ENCODE measurements around the gene TMEM255B. TPM values are rescaled to one million over a fixed set of nuclear protein-coding genes. Genes with fewer than 3 reads are reported as not detected.

The TMEM255B gene
- polyA plus RNA-seq, 1 donor (not counting 4 experiments of a cell fraction or from before 2014, with no cell fraction given): 7.6 TPM

- H3K9me3 ChIP-seq (ENCODE audit: control insufficient read depth, low read depth, low read length): peaks cover 3% of the 10 kb centered on the region
- FAIRE-seq (no peak), DNase-seq (ENCODE audit: low read depth, low spot score) (no peak)
- no peak overlapping the region for H2AFZ ChIP-seq (ENCODE audit: control insufficient read depth, low read length)
- no peaks in the 10 kb centered on the region for H3K27me3 ChIP-seq (ENCODE audit: control insufficient read depth, extremely low read depth, insufficient read depth, low read length)
- no peak overlapping the region for H3K27ac ChIP-seq (ENCODE audit: control insufficient read depth, insufficient read depth, low read length)
- TF ChIP-seq CTCF (optimal IDR thresholded peaks at IDR 0.05 in 1 of 3, IDR thresholded peaks at IDR 0.05 in 1 of 3, conservative IDR thresholded peaks at IDR 0.05 in 1 of 3; ENCODE audit: extremely low read depth in 1 of 3, insufficient read depth in 2 of 3, low read length in 3 of 3) (no peak), EZH2 (IDR thresholded peaks at IDR 0.05; ENCODE audit: low read length) (no peak)
- dilution Hi-C loops (cut with MboI; ENCODE audit: extremely low pct_ligation_motif_present, low sequenced_read_pairs): no loop called here
- no peak overlapping the region for H3K9ac ChIP-seq (ENCODE audit: control insufficient read depth, extremely low read depth, insufficient read depth, low read length)
- no peak overlapping the region for H3K4me3 ChIP-seq (ENCODE audit: control insufficient read depth in 2 of 3, extremely low read depth in 1 of 3, insufficient read depth in 2 of 3, low read depth in 1 of 3, low read length in 3 of 3)
- no peaks in the 10 kb centered on the region for H3K36me3 ChIP-seq (ENCODE audit: control insufficient read depth in 2 of 2, extremely low read depth in 1 of 2, insufficient read depth in 2 of 2, low read length in 2 of 2)
- no peaks in the 10 kb centered on the region for H3K79me2 ChIP-seq (ENCODE audit: control insufficient read depth, insufficient read depth, low read length)
- peaks cover 5% of the 10 kb centered on the region for H3K4me1 ChIP-seq (ENCODE audit: control insufficient read depth, extremely low read depth, insufficient read depth, low read length)
- H4K20me1 ChIP-seq (ENCODE audit: control insufficient read depth, extremely low read depth, insufficient read depth, low read length): no peaks in the 10 kb centered on the region
- no peak overlapping the region for H3K4me2 ChIP-seq (ENCODE audit: control insufficient read depth, extremely low read depth, insufficient read depth, low read depth, low read length)
- H3K9me1 ChIP-seq (ENCODE audit: control insufficient read depth, extremely low read depth, insufficient read depth, low read length): no peaks in the 10 kb centered on the region
These were observed 45.1 kb downstream of the TMEM255B start for GRCh38 chr13:113804017-113804702.

GRCh38 chr13:113804703-113805430, 45.8 kb downstream of the TMEM255B start:
- Histone ChIP-seq H3K9me3 (ENCODE audit: control insufficient read depth, low read depth, low read length) (peaks cover 3% of the 10 kb centered on the region), H3K4me2 (ENCODE audit: control insufficient read depth, extremely low read depth, insufficient read depth, low read depth, low read length) (no peak overlapping the region), H3K9ac (ENCODE audit: control insufficient read depth, extremely low read depth, insufficient read depth, low read length) (no peak overlapping the region), H3K27me3 (ENCODE audit: control insufficient read depth, extremely low read depth, insufficient read depth, low read length) (no peaks in the 10 kb centered on the region), H3K27ac (ENCODE audit: control insufficient read depth, insufficient read depth, low read length) (no peak overlapping the region), H3K36me3 (ENCODE audit: control insufficient read depth in 2 of 2, extremely low read depth in 1 of 2, insufficient read depth in 2 of 2, low read length in 2 of 2) (no peaks in the 10 kb centered on the region), H3K4me1 (ENCODE audit: control insufficient read depth, extremely low read depth, insufficient read depth, low read length) (peaks cover 5% of the 10 kb centered on the region), H3K9me1 (ENCODE audit: control insufficient read depth, extremely low read depth, insufficient read depth, low read length) (no peaks in the 10 kb centered on the region), H3K4me3 (ENCODE audit: control insufficient read depth in 2 of 3, extremely low read depth in 1 of 3, insufficient read depth in 2 of 3, low read depth in 1 of 3, low read length in 3 of 3) (no peak overlapping the region), H2AFZ (ENCODE audit: control insufficient read depth, low read length) (no peak overlapping the region), H3K79me2 (ENCODE audit: control insufficient read depth, insufficient read depth, low read length) (no peaks in the 10 kb centered on the region), H4K20me1 (ENCODE audit: control insufficient read depth, extremely low read depth, insufficient read depth, low read length) (no peaks in the 10 kb centered on the region)
- dilution Hi-C loops (cut with MboI; ENCODE audit: extremely low pct_ligation_motif_present, low sequenced_read_pairs): no loop called here
- FAIRE-seq (no peak), DNase-seq (ENCODE audit: low read depth, low spot score) (no peak)
- TF ChIP-seq CTCF (optimal IDR thresholded peaks at IDR 0.05 in 1 of 3, IDR thresholded peaks at IDR 0.05 in 1 of 3, conservative IDR thresholded peaks at IDR 0.05 in 1 of 3; ENCODE audit: extremely low read depth in 1 of 3, insufficient read depth in 2 of 3, low read length in 3 of 3): no peak
- TF ChIP-seq EZH2 (IDR thresholded peaks at IDR 0.05; ENCODE audit: low read length): no peak
